Endothelial cell of umbilical vein (primary cell): ENCODE results near the gene GGPS1. TPM values are rescaled to one million over a fixed set of nuclear protein-coding genes. Genes with fewer than 3 reads are reported as not detected.

Experiments
- BruUV-seq: library from RNA; stranded (reverse); fragments of 400-500 nt; replicated peaks from 2 replicates; lab custom pipeline; 2021; lab: Mats Ljungman, UMichigan
- CTCF ChIA-PET: fragments of 300-600, 350-600 bp; sonication (Branson Sonifier 250); formaldehyde crosslinking; loops from one replicate; lab custom pipeline; 2021; ENCODE audit warnings: antibody characterized with exemption, inconsistent platforms; lab: Charles Lee
- POLR2A ChIA-PET: fragments of 300-600, 350-600 bp; sonication (Branson Sonifier 250); formaldehyde crosslinking; loops from one replicate; lab custom pipeline; 2021; ENCODE audit warnings: antibody characterized with exemption, inconsistent platforms; lab: Charles Lee
- DNase-seq: peaks from one replicate; pipeline ENCODE4 v3.0.0-alpha.2; 2011; ENCODE audit warnings: low read depth, low spot score
- FAIRE-seq: peaks from 2 replicates; lab custom pipeline; 2011; peaks lifted over from hg19 to GRCh38; lab: Jason Lieb, UNC
- H2AFZ ChIP-seq: 2 replicates; pipeline ENCODE4 v1.6.0; 2012; ENCODE audit warnings: low read depth, low read length, control low read depth, inconsistent platforms
- H3K27ac ChIP-seq: 2 replicates; pipeline ENCODE4 v1.5.1; 2011; ENCODE audit warnings: low read depth, mild to moderate bottlenecking, control low read depth, low read length, moderate library complexity; ENCODE audit not compliant: insufficient read depth
- H3K27me3 ChIP-seq, 2 experiments: 2 replicates each; pipeline versions ENCODE4 v1.6.0 to v1.6.1; 2011; ENCODE audit warnings: low read length in 2 of 2, mixed read lengths in 1 of 2; ENCODE audit not compliant: control insufficient read depth in 2 of 2, insufficient read depth in 2 of 2
- H3K36me3 ChIP-seq, 2 experiments: 2 replicates in 1 of 2; 3 replicates in 1 of 2; pipeline ENCODE4 v1.5.1; 2011; ENCODE audit warnings: low read length in 2 of 2, mild to moderate bottlenecking in 1 of 2, moderate library complexity in 1 of 2; ENCODE audit not compliant: control insufficient read depth in 2 of 2, insufficient read depth in 2 of 2; ENCODE audit errors: extremely low read depth in 1 of 2
- H3K4me1 ChIP-seq: 3 replicates; pipeline ENCODE4 v1.5.1; 2011; ENCODE audit warnings: mild to moderate bottlenecking, low read length; ENCODE audit not compliant: control insufficient read depth, insufficient read depth; ENCODE audit errors: extremely low read depth
- H3K4me2 ChIP-seq: 2 replicates; pipeline ENCODE4 v1.6.1; 2011; ENCODE audit warnings: low read length, control low read depth, mixed read lengths; ENCODE audit not compliant: insufficient read depth
- H3K4me3 ChIP-seq, 3 experiments: fragments of 200-600 bp in 1 of 3; sonication (generic), shearing (Covaris generic) in 1 of 3; replicated peaks in 1 of 3; 2 replicates each; pipeline ENCODE4 v1.5.1; 2011 to 2016; ENCODE audit warnings: control low read depth in 3 of 3, low read length in 3 of 3, mild to moderate bottlenecking in 2 of 3, inconsistent platforms in 1 of 3, low read depth in 1 of 3, moderate library complexity in 1 of 3; ENCODE audit not compliant: insufficient read depth in 1 of 3
- H3K79me2 ChIP-seq: 2 replicates; pipeline ENCODE4 v1.6.0; 2012; ENCODE audit warnings: low read length, inconsistent platforms; ENCODE audit not compliant: control insufficient read depth, insufficient read depth
- H3K9ac ChIP-seq: replicated peaks from 2 replicates; pipeline ENCODE3; 2011; ENCODE audit warnings: low read length, control low read depth; ENCODE audit not compliant: insufficient read depth; ENCODE audit errors: extremely low read depth
- H3K9me1 ChIP-seq: replicated peaks from 3 replicates; pipeline ENCODE4 v1.6.0; 2011; ENCODE audit warnings: mild to moderate bottlenecking, low read length; ENCODE audit not compliant: control insufficient read depth, insufficient read depth; ENCODE audit errors: extremely low read depth
- H3K9me3 ChIP-seq: replicated peaks from 2 replicates; pipeline ENCODE4 v1.5.1; 2012; ENCODE audit warnings: low read length, inconsistent platforms; ENCODE audit not compliant: control insufficient read depth, insufficient read depth
- H4K20me1 ChIP-seq: replicated peaks from 2 replicates; pipeline ENCODE3; 2011; ENCODE audit warnings: mild to moderate bottlenecking, low read length; ENCODE audit not compliant: control insufficient read depth, insufficient read depth; ENCODE audit errors: extremely low read depth
- CTCF ChIP-seq, 2 donors: IDR thresholded peaks; 1 replicate in 1 of 2; 2 replicates in 1 of 2; pipeline ENCODE4 v1.5.1; 2011; ENCODE audit warnings: low read length in 2 of 2, mild to moderate bottlenecking in 2 of 2, moderate library complexity in 2 of 2, control low read depth in 1 of 2, inconsistent platforms in 1 of 2, low read depth in 1 of 2; ENCODE audit not compliant: insufficient read depth in 1 of 2; ENCODE audit errors: extremely low read depth in 1 of 2
- EZH2 ChIP-seq: IDR thresholded peaks from 2 replicates; pipeline ENCODE4 v1.6.1; 2012; ENCODE audit warnings: borderline replicate concordance, low read depth, mild to moderate bottlenecking, moderate library complexity, low read length, inconsistent platforms; ENCODE audit not compliant: severe bottlenecking
- FOS ChIP-seq: IDR thresholded peaks from 2 replicates; pipeline ENCODE4 v1.6.1; 2011; ENCODE audit warnings: mild to moderate bottlenecking, low read length, moderate library complexity, borderline replicate concordance; ENCODE audit not compliant: insufficient read depth
- GATA2 ChIP-seq: IDR thresholded peaks from 2 replicates; pipeline ENCODE4 v1.7.0; 2011; ENCODE audit warnings: low read depth, mild to moderate bottlenecking, moderate library complexity, mixed read lengths, low read length; ENCODE audit not compliant: insufficient read length, insufficient read depth
- JUN ChIP-seq: IDR thresholded peaks from 2 replicates; pipeline ENCODE4 v1.6.1; 2011; ENCODE audit warnings: borderline replicate concordance, low read depth; ENCODE audit not compliant: insufficient read length, insufficient read depth
- MAX ChIP-seq: IDR thresholded peaks from 2 replicates; pipeline ENCODE4 v1.6.1; 2011; ENCODE audit not compliant: insufficient read depth, insufficient read length
- MYC ChIP-seq: IDR thresholded peaks from one replicate; pipeline ENCODE4 v1.6.1; 2011; ENCODE audit warnings: mild to moderate bottlenecking, low read depth, low read length
- POLR2A ChIP-seq: IDR thresholded peaks from 2 replicates; pipeline ENCODE4 v1.6.1; 2012; ENCODE audit warnings: low read depth, mild to moderate bottlenecking, control low read depth, low read length
- POLR2AphosphoS5 ChIP-seq: IDR thresholded peaks from 2 replicates; pipeline ENCODE4 v1.6.1; 2012; ENCODE audit warnings: low read depth, mild to moderate bottlenecking, control low read depth, low read length, moderate library complexity; ENCODE audit not compliant: insufficient read depth
- dilution Hi-C: fragments of 300-500 bp; cut with MboI; formaldehyde crosslinking; loops from one replicate; pipeline ENCODE4 v1.15.0; 2019; ENCODE audit warnings: low sequenced_read_pairs; ENCODE audit not compliant: extremely low pct_ligation_motif_present
- intact Hi-C: fragments of 100-400 bp; cut with micrococcal nuclease; formaldehyde crosslinking; loops from one replicate; pipeline ENCODE4 v1.10.0; 2022
- polyA plus RNA-seq, 4 experiments: library from polyadenylated mRNA; depleted of rRNA in 3 of 4; stranded (reverse) in 3 of 4; unstranded in 1 of 4; fragments of >200 nt; gene quantifications; 2 replicates each; pipeline versions ENCODE4 v1.2.1 to v1.2.3, GENCODE V29; 2011 to 2012; ENCODE audit warnings: missing spikeins in 1 of 4
- total RNA-seq: library from RNA; stranded (reverse); gene quantifications from 2 replicates; pipeline ENCODE4 v1.2.3, GENCODE V29; 2021

Gene GGPS1
- total and polyA plus RNA-seq, 2 donors (not counting 3 experiments of a cell fraction or from before 2014, with no cell fraction given), result 10.7 to 29.5 TPM

- POLR2A ChIA-PET, result no interaction called here
- no peak overlapping the region for H3K4me3 ChIP-seq
- no TSS peak for BruUV-seq
Measured at GRCh38 chr1:235320521-235321179, 7.7 kb upstream of the GGPS1 start.

GRCh38 chr1:235324296-235324695 is 4.1 kb upstream of the GGPS1 start:
- H3K9me1 ChIP-seq, result no peaks in the 10 kb centered on the region
- H3K27ac ChIP-seq, result no peak overlapping the region
- no peak for FAIRE-seq
- peaks cover 19% of the 10 kb centered on the region for H4K20me1 ChIP-seq
- BruUV-seq, result no TSS peak
- DNase-seq, result no peak
- peaks cover 14% of the 10 kb centered on the region for H3K4me1 ChIP-seq
- dilution Hi-C loops (no loop called here), intact Hi-C loops (loop anchor here (10.0 kb wide), 1 partner anchor 681 kb away; no protein-coding TSS in a partner anchor)
- peaks cover 0 to 2% of the 10 kb centered on the region in 2 experiments for H3K36me3 ChIP-seq
- peaks cover 83% of the 10 kb centered on the region for H3K79me2 ChIP-seq
- H3K4me2 ChIP-seq, result peak overlapping the region; percentile 97
- no peak overlapping the region for H2AFZ ChIP-seq
- CTCF ChIA-PET, result interaction anchor here (1.4 to 1.9 kb wide), 2 partner anchors 66 to 91 kb away, joined by 3 to 7 read pairs; no protein-coding TSS in a partner anchor
- no peak overlapping the region for H3K4me3 ChIP-seq
- no peak overlapping the region for H3K9ac ChIP-seq
- POLR2A ChIA-PET, result no interaction called here
- TF ChIP-seq JUN, result no peak
- TF ChIP-seq MYC, result no peak
- TF ChIP-seq FOS, result no peak
- no peak for TF ChIP-seq EZH2
- TF ChIP-seq GATA2, result no peak
- TF ChIP-seq POLR2A, result no peak
- TF ChIP-seq MAX, result no peak
- TF ChIP-seq CTCF (IDR thresholded peaks at IDR 0.05; ENCODE audit: extremely low read depth in 1 of 2, insufficient read depth in 1 of 2, low read depth in 1 of 2, low read length in 2 of 2), result no peak
- no peak for TF ChIP-seq POLR2AphosphoS5
- H3K9me3 ChIP-seq, result no peaks in the 10 kb centered on the region
- no peaks in the 10 kb centered on the region for H3K27me3 ChIP-seq

More at GRCh38 chr1:235320521-235321179, 7.7 kb upstream of the GGPS1 start:
- Histone ChIP-seq H3K9me1 (no peaks in the 10 kb centered on the region), H4K20me1 (peaks cover 23% of the 10 kb centered on the region), H3K27ac (no peak overlapping the region), H3K36me3 (peaks cover 2% of the 10 kb centered on the region in 2 experiments), H3K4me1 (peaks cover 7% of the 10 kb centered on the region), H3K79me2 (peaks cover 94% of the 10 kb centered on the region), H3K9me3 (no peaks in the 10 kb centered on the region), H3K27me3 (no peaks in the 10 kb centered on the region), H3K4me2 (no peak overlapping the region), H3K9ac (no peak overlapping the region), H2AFZ (no peak overlapping the region)
- TF ChIP-seq POLR2AphosphoS5 (no peak), POLR2A (no peak), JUN (no peak)
- DNase-seq (no peak), FAIRE-seq (no peak)
- dilution Hi-C loops (no loop called here), intact Hi-C loops (loop anchor here (10.0 kb wide), 1 partner anchor 684 kb away; no protein-coding TSS in a partner anchor)
- CTCF ChIA-PET, result interaction anchor here (0.6 kb wide), 1 partner anchor 13 kb away, joined by 3 read pairs; no protein-coding TSS in a partner anchor
